SH-SY5Y (cell line): ENCODE measurements around the gene L1TD1.

ENCODE experiments used
- GATA2 ChIP-seq: IDR thresholded peaks from 2 replicates; pipeline ENCODE4 v1.6.1; 2011; ENCODE audit warnings: mild to moderate bottlenecking, low read depth, low read length
- GATA3 ChIP-seq: IDR thresholded peaks from 2 replicates; pipeline ENCODE4 v1.6.1; 2011; ENCODE audit warnings: low read depth, mild to moderate bottlenecking, low read length, moderate library complexity

- TF ChIP-seq GATA3 (no peak), GATA2 (no peak)
Observed at GRCh38 chr1:62260688-62261087, 66.0 kb downstream of the L1TD1 start.
